Measurements from ENCODE around the gene HIPK2.

Gene HIPK2

DNA sequence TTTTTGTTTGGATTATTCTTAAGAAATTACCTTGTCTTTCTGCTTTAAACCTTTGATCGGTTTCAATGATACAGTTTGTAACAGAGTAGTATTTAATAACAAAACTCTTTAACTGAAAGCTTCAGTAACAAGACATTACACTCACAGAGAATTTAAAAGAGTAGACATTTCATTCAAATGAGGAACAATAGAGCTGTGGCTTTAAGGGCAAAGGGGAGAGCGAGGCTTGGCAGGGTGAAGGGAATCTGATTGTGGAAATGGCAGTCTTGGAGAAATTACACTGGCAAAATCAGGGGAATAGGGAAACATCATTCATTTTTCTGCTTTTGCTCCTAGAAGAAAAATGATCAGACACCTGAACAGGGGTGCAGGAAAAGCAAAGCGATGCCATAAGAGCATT is 5.1 kb upstream of the HIPK2 start:
- no peak for DNase-seq

- no peak for DNase-seq
Measured at GRCh38 chr7:139777133-139777891, 486 bp downstream of the HIPK2 start.

- no peak for DNase-seq
Measured at GRCh38 chr7:139776486-139777132, 1.2 kb downstream of the HIPK2 start.

DNA sequence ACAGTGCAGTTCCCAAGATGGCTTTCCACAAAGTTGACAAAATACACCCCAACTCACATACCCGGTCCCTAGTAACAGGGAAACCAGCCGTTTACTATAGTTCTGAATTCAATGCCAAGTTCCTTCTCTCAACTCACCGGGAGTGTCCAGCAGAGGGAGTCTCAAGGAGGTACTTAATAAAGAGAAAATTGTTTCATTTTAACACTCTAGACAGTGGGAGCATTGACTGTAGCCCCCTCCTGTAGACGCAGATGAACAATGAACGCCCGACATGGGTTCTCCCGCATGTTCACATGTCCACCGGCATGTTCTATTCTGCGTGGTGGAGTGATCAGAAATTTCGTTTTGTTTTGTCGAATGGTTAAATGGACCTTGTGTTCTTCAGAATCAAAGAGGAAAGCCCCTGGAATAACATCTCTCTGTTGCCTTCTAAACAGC is 1.9 kb downstream of the HIPK2 start:
- peak; percentile 32 for DNase-seq

- DNase-seq: no peak
Measured at GRCh38 chr7:139774376-139774775, 3.4 kb downstream of the HIPK2 start.

DNA sequence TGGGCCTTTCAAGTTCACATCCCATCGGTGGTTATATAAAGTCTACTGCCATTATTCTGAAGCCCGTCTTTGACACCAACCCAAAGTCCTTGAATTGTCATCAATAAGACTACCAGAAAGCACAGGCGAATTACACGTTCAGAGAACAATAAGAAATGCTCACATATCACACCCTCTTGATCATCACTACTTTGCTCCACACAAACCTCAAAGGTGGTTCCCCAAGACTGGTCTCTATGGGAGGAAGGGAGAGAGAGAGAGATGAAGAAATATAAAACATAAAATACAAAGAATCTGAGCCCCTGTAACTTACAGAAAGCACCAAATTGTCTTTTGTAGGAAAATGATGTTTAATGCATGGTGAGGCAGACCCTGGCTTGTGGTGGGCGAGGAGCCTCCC is 4.4 kb downstream of the HIPK2 start:
- no peak for DNase-seq

GRCh38 chr7:139772873-139773272 is 4.9 kb downstream of the HIPK2 start:
- no peak for DNase-seq

DNA sequence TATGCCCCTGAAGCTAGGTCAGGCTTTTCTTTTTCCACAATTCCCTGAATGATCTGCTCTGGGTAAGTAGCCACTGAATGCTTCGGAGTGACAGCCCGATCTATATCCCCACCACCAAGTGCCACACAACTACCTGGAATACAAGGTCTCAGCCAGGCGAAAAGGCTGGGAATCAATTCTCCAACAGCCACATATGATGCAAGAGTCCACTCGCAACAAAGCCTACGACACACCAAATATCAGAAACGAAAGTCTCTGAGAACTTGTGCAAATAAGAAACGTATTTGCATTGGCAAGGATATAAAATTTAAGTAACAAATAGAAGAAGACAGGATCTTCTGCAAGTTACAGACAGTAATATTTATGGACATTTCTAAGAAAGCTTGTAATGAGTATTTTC is 5.7 kb downstream of the HIPK2 start:
- no peak for DNase-seq

GRCh38 chr7:139771001-139771956 is 6.5 kb downstream of the HIPK2 start:
- no peak for DNase-seq

GRCh38 chr7:139769761-139770160 is 8.0 kb downstream of the HIPK2 start:
- DNase-seq: no peak

DNA sequence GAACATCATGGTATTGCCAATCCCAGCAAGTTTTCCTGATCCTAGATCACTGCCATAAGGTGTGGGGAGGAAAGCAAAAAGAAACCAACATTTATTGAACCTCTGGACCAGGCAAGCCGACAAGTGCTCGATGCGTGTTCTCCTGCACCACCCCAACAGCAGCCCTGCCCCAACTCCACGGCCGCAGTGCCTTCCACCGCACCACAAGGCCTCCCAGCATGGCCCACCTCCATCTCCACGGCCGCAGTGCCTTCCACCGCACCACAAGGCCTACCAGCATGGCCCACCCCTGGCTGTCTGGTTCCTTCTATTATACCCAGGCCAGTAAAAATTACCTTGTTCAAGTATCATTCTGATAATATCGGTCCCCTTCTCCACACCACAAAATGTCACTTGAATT is 8.7 kb downstream of the HIPK2 start:
- no peak for DNase-seq

GRCh38 chr7:139768249-139768824 is 9.5 kb downstream of the HIPK2 start:
- DNase-seq: no peak

DNA sequence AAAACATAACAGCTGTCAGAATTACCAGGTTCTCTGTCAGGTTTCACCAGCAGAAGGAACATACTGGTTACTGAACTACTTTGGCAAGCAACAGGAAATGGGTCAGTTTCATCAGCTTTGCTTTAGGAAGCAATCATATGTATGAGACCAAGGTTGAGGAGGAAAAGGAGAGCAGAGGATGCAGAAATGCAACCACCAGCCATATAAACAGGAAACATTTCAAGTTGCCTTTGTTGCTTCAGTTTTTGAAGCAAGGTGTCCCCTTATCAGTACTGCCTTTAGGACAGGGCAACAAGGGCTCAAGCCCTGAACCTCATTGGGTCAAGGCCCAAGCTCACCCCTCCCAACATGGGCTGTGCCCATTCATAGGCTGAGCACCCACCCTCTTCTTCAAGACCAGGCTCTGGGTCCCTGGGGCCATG is 10.2 kb downstream of the HIPK2 start:
- DNase-seq: no peak

GRCh38 chr7:139765143-139765542 is 12.7 kb downstream of the HIPK2 start:
- no peak for DNase-seq

DNA sequence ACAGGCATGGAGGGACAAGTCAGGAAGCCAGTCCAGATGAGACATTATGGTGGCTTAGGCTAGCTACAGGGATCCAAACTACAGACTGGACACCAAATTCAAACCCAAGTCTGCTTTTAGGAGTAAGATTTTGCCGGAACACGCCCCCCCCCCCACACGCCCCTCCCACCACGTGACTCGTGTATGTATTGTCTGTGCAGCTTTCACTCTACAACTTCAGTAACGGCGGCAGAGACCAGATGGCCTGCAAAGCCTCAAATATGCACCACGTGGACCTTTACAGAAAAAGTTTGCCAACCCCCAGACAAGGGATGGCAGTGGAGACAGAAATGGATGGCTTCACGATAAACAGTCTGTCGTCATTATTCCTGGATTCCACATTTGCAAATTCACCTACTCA is 14.5 kb downstream of the HIPK2 start:
- no peak for DNase-seq

DNA sequence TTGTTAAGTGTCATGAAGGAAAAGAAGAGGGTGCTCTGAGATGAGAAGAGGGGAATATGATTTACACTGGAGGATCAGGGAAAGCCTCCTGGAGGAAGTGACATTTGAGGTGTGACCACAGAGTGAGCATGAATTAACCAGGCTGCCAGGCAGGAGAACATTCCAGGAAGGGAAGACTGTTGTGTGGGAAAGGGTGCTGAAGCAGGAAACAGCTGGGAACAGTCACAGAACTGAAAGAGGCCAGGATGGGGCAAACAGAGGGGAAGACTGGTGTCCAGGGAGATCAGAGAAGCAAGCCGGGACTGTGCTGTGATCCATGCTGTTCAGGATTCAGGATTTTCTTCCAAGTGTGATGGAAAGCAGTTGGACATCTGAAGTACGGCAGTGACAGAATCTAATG is 14.9 kb downstream of the HIPK2 start:
- no peak for DNase-seq

DNA sequence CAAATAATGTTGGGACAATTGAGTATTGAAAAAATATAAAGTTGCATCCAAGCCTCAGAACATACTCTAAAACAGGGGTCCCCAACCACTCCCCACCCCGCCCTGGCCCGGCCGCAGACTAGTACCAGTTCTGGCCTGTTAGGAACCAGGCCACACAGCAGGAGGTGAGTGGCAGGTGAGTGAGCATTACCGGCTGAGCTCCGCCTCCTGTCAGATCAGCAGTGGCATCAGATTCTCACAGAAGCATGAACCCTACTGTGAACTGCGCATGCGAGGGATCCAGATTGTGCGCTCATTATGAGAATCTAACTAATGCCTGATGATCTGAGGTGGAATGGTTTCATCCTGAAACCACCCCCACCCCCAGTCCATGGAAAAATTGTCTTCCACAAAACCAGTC is 19.4 kb downstream of the HIPK2 start:
- no peak for DNase-seq

DNA sequence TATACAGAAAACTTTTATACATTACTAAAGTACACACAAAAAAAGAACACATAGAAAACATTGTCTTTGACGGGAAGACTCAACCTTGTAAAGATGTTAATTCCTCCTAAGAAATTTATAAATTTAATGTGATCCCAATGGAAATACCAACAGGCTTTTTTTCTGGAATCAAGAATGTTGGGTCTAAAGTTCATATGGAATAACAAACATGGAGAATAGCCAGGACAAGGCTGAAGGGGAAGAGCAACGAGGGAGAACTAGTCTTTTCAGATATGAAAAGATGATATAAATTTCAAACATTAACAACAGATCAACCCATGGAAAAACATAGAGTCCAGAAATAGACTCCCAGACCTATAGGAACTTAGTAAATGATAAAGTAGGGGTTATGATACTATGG is 19.8 kb downstream of the HIPK2 start:
- no peak for DNase-seq

DNA sequence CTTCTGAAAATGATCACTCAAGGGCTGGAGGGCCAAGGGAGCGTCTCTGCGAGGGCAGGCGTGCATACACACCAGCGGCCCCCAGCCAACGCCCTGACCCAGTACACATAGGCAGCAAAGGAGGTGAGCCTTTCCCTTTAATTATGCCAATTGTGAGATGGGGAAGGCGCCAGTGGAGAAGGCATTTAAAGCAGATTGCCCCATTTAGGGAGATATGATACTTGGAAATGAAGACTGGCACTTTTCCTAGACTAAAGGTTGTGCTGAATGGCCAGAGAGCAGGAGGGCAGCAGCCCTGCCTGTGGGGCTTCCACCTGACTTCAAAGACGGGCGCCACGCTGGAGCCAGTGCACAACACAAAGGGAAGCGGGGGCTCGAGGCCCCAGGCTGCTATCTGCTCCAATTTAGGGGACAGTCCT is 24.1 kb downstream of the HIPK2 start:
- no peak for DNase-seq

DNA sequence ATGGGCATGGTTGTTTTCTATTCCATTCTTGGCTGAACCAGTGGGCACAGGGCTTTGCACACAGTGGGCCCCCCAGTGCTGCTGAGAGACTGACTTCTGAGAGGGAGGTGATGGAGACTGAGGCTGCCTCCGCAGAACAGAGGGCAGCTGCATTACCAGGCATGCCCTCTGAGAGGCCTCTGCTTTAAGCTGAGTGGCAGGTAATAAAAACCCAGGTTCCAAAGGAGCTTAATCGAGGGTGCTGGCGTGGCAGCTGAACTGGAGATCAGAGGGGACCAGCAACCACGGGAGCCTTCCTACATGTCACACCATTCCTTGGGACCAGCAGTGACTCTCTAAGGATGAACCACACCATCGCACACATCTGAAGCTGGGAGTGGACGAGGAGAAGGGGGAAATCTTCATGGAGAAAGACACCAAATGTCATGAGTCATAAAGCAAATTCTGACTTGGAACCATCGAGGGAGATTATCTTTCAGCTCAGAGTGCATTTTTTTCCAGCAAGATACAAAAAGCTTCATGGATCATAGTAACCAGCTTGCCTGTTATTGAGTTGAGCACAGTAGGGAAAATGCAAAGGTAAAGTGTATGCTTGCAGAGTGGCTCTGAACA is 24.6 kb downstream of the HIPK2 start:
- DNase-seq: no peak

- no peak for DNase-seq
Measured at GRCh38 chr7:139752604-139753003, 25.2 kb downstream of the HIPK2 start.

DNA sequence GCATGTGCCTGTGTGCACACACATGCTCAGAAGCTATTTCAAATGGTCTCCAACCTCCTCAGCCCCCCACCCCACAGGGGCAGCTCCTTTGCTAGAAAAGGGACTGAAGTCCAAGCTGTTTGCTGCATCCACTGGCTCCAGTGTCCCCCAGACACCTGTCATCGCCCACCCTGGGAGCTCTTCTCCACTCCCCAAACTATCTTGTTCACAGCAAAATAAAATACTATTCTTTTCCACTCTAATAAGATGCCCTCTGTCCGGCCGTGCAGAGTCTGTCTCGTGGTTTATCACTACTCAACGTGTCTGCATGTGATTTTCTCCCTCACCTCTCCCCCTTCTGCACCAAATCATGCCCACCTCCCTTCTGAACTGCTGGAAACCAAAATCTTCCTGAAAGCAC is 25.6 kb downstream of the HIPK2 start:
- DNase-seq: no peak

All from GDM1 (cell line).